GM12878 (cell line): ENCODE measurements around the gene CNTNAP2. TPM values are rescaled to one million over a fixed set of nuclear protein-coding genes. Genes with fewer than 3 reads are reported as not detected.

Source experiments
- CEBPB ChIP-seq, 2 experiments: fragments of 150-350 bp in 1 of 2; IDR thresholded peaks; 2 replicates each; pipeline ENCODE4 v1.6.1; 2012 to 2014; ENCODE audit warnings: low read depth in 2 of 2, low read length in 2 of 2, borderline replicate concordance in 1 of 2, inconsistent platforms in 1 of 2
- MYC ChIP-seq: IDR thresholded peaks from 2 replicates; pipeline ENCODE4 v1.6.1; 2011; ENCODE audit warnings: mild to moderate bottlenecking, low read length, moderate library complexity, inconsistent platforms; ENCODE audit not compliant: insufficient read depth, insufficient replicate concordance, insufficient read length, severe bottlenecking
- NFIC ChIP-seq: IDR thresholded peaks from 2 replicates; pipeline ENCODE4 v1.6.1; 2012; ENCODE audit warnings: low read depth, mild to moderate bottlenecking, inconsistent platforms, low read length, moderate library complexity
- POLR2AphosphoS5 ChIP-seq: IDR thresholded peaks from 2 replicates; pipeline ENCODE4 v1.6.1; 2011; ENCODE audit warnings: mild to moderate bottlenecking, low read length, inconsistent platforms
- RCOR1 ChIP-seq: conservative IDR thresholded peaks from 2 replicates; pipeline ENCODE4 v1.6.1; 2012; ENCODE audit warnings: low read depth, low read length, improper control_type of control experiment
- SMAD5 ChIP-seq: IDR thresholded peaks from 2 replicates; pipeline ENCODE4 v1.6.1; 2016; ENCODE audit warnings: antibody characterized with exemption, low read depth
- SPI1 ChIP-seq: IDR thresholded peaks from 2 replicates; pipeline ENCODE4 v1.6.1; 2011; ENCODE audit warnings: low read depth, mild to moderate bottlenecking, low read length, moderate library complexity, borderline replicate concordance; ENCODE audit not compliant: insufficient read depth
- polyA plus RNA-seq, 11 experiments: library from polyadenylated mRNA; depleted of rRNA in 4 of 11; unstranded in 6 of 11; stranded (reverse) in 5 of 11; fragments of >200 nt; fragmentation: Nextera tagmentation in 4 of 11; fragmentation: Illumina TruSeq in 1 of 11; extraction: Ambion mirVana in 4 of 11; extraction: Trizol in 1 of 11; gene quantifications; 1 replicate in 1 of 11; 2 replicates in 10 of 11; pipeline versions ENCODE4 v1.2.1 to v1.2.3, GENCODE V29; 2011 to 2016; ENCODE audit warnings: inconsistent platforms in 2 of 11, missing spikeins in 2 of 11, low read depth in 1 of 11
- total RNA-seq, 4 experiments: library from RNA; depleted of rRNA in 3 of 4; stranded (reverse); fragments of >200 nt in 3 of 4; fragmentation: Illumina TruSeq in 1 of 4; extraction: Trizol in 1 of 4; gene quantifications; 2 replicates each; pipeline versions ENCODE4 v1.2.1 to v1.2.3, GENCODE V29; 2013 to 2021
- TF ChIP-seq, protein P1 (sequence below): fragments of 450-650 bp; formaldehyde crosslinking; IDR thresholded peaks from 2 replicates; pipeline ENCODE4 v1.4.0; 2022; ENCODE audit warnings: mild to moderate bottlenecking, moderate library complexity
- TF ChIP-seq, protein P2 (sequence below): fragments of 450-650 bp; IDR thresholded peaks from 2 replicates; pipeline ENCODE4 v1.6.1; 2017; ENCODE audit warnings: low read depth, mild to moderate bottlenecking, moderate library complexity

Gene CNTNAP2
- total and polyA plus RNA-seq, 10 of the 15 experiments (the other 5 are each of a cell fraction or from before 2014, with no cell fraction given): 0.03 to 0.08 (median 0.03) TPM; not detected in 7

DNA sequence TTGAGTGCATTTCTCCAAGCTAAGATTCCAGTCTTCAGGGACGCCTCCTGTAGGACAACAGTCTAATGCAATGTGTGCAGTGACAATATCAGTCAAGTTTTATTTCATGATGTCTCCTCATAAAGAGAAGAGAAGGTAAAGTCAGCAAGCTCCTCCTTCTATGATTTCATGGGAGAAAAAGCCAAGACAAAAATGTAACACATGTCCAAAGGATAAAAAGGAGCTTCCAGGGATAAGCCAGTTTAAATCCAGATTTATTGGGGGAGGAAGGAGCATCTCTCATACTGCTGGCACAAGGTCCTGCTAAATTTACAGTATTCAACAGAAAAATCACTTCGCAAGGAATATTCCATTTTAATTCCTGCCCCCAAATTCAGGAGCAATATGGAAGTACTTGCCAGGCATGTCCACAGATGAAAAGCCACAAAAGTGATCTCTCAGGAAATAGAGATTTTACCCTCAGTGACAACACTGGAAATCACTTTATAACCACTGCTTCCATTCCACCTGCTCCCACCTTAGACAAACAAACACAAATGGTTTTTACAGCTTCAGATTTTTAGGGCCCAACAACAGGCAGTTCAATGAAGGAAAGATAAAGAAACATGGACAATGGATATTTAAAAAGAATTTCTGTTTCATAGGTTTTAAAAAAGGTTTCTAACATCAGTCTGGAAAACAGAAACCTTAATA is 1796.5 kb downstream of the CNTNAP2 start (continued):
- TF ChIP-seq SMAD5 (no peak), CEBPB (IDR thresholded peaks at IDR 0.05; ENCODE audit: borderline replicate concordance in 1 of 2, low read depth in 2 of 2, low read length in 2 of 2) (no peak), NFIC (no peak), POLR2AphosphoS5 (no peak), SPI1 (no peak), MYC (no peak), RCOR1 (no peak)
- TF ChIP-seq, protein P1, sequence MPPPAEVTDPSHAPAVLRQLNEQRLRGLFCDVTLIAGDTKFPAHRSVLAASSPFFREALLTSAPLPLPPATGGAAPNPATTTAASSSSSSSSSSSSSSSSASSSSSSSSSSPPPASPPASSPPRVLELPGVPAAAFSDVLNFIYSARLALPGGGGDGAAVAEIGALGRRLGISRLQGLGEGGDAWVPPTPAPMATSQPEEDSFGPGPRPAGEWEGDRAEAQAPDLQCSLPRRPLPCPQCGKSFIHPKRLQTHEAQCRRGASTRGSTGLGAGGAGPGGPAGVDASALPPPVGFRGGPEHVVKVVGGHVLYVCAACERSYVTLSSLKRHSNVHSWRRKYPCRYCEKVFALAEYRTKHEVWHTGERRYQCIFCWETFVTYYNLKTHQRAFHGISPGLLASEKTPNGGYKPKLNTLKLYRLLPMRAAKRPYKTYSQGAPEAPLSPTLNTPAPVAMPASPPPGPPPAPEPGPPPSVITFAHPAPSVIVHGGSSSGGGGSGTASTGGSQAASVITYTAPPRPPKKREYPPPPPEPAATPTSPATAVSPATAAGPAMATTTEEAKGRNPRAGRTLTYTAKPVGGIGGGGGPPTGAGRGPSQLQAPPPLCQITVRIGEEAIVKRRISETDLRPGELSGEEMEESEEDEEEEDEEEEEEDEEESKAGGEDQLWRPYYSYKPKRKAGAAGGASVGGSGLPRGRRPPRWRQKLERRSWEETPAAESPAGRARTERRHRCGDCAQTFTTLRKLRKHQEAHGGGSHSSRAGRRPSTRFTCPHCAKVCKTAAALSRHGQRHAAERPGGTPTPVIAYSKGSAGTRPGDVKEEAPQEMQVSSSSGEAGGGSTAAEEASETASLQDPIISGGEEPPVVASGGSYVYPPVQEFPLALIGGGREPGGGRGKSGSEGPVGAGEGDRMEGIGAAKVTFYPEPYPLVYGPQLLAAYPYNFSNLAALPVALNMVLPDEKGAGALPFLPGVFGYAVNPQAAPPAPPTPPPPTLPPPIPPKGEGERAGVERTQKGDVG (CRISPR knock-in tag): no peak
- TF ChIP-seq, protein P2, sequence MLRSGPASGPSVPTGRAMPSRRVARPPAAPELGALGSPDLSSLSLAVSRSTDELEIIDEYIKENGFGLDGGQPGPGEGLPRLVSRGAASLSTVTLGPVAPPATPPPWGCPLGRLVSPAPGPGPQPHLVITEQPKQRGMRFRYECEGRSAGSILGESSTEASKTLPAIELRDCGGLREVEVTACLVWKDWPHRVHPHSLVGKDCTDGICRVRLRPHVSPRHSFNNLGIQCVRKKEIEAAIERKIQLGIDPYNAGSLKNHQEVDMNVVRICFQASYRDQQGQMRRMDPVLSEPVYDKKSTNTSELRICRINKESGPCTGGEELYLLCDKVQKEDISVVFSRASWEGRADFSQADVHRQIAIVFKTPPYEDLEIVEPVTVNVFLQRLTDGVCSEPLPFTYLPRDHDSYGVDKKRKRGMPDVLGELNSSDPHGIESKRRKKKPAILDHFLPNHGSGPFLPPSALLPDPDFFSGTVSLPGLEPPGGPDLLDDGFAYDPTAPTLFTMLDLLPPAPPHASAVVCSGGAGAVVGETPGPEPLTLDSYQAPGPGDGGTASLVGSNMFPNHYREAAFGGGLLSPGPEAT: no peak
